ENCODE data around the gene COQ8A. TPM values are rescaled to one million over a fixed set of nuclear protein-coding genes. Genes with fewer than 3 reads are reported as not detected.

The COQ8A gene
- total RNA-seq, 1 donor = 8.4 TPM

DNA sequence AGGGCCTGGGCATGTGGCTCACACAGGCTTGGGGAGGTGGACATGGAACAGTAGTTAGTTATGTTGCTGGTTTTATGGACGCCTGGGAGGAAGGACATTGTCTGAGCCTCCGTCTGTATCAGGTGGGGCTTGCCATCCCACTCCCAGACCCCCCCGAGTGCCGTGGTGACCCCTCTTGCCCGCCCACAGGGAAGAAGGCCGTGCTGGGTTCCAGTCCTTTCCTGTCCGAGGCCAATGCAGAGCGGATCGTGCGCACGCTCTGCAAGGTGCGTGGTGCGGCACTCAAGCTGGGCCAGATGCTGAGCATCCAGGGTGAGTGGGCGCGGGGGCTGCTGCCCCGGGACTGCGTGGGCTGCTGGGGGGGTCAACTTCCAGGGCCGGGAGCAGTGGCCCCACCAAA, 41.7 kb downstream of the COQ8A start:
- no peak for DNase-seq (ENCODE audit: low read depth)
- TF ChIP-seq, protein P1, sequence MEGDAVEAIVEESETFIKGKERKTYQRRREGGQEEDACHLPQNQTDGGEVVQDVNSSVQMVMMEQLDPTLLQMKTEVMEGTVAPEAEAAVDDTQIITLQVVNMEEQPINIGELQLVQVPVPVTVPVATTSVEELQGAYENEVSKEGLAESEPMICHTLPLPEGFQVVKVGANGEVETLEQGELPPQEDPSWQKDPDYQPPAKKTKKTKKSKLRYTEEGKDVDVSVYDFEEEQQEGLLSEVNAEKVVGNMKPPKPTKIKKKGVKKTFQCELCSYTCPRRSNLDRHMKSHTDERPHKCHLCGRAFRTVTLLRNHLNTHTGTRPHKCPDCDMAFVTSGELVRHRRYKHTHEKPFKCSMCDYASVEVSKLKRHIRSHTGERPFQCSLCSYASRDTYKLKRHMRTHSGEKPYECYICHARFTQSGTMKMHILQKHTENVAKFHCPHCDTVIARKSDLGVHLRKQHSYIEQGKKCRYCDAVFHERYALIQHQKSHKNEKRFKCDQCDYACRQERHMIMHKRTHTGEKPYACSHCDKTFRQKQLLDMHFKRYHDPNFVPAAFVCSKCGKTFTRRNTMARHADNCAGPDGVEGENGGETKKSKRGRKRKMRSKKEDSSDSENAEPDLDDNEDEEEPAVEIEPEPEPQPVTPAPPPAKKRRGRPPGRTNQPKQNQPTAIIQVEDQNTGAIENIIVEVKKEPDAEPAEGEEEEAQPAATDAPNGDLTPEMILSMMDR (IDR thresholded peaks at IDR 0.05; ENCODE audit: insufficient read depth, low read length) = no peak

DNA sequence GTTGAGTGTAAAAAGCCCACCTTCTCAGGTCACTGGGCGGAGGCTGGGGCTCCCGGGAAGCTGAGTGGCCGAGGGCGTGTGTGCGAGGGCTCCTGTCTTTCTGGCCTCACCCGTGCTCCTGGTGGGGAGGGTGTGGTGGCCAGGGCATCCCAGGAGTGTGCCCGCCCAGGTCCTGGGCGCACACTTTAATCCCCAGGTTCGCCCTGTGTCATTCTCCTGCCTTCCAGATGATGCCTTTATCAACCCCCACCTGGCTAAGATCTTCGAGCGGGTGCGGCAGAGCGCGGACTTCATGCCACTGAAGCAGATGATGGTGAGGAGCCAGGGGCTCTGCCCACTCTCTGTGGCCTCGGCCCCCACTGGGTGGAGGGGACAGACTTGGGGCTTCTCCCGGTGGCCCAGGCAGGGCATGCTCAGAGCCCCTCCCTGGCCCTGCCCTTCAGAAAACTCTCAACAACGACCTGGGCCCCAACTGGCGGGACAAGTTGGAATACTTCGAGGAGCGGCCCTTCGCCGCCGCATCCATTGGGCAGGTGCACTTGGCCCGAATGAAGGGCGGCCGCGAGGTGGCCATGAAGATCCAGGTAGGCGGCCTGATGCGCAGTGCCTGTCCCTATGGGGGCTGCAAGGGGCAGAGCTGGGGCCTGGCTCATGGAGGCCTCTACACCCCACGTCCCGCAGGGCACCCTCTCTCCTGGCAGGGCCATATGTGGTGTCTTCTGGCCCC, 42.5 kb downstream of the COQ8A start:
- TF ChIP-seq, protein P1 (IDR thresholded peaks at IDR 0.05; ENCODE audit: insufficient read depth, low read length) = no peak
- H3K4me3 ChIP-seq (ENCODE audit: low read depth, low read length) = no peak overlapping the region
- DNase-seq (ENCODE audit: low read depth) = no peak

More for the DNA sequence above, 41.7 kb downstream of the COQ8A start:
- no peak overlapping the region for H3K4me3 ChIP-seq (ENCODE audit: low read depth, low read length)

DNA sequence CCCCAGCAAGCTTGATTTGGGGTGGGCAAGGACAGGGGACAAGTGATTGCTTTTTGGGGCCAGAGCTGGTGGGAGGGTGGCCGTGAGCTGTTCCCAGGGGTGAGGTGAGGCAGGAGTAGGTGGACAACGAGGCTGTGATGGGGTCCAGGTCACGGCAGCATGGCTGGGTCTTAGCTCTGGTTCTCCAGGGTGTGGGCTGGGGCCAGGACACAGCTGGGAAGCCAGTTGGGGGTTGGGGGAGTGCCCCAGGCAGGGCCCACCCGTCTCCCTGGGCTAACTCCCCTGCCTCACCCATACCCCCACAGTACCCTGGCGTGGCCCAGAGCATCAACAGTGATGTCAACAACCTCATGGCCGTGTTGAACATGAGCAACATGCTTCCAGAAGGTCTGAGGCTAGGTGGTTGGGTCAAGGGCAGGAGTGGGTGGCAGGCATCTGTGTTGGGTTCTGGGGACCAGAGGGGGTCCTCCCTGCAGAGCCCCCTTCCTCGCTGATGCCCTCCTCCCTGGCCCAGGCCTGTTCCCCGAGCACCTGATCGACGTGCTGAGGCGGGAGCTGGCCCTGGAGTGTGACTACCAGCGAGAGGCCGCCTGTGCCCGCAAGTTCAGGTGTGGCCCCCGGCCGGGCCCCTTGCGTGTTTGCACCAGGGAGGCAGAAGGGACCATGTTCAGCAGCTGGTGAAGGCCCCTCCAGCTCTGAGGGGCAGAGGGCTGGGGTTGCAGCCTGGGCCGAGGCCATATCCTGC, 43.3 kb downstream of the COQ8A start:
- TF ChIP-seq, protein P1 (IDR thresholded peaks at IDR 0.05; ENCODE audit: insufficient read depth, low read length) = no peak
- DNase-seq (ENCODE audit: low read depth) = no peak
- H3K4me3 ChIP-seq (ENCODE audit: low read depth, low read length) = no peak overlapping the region

DNA sequence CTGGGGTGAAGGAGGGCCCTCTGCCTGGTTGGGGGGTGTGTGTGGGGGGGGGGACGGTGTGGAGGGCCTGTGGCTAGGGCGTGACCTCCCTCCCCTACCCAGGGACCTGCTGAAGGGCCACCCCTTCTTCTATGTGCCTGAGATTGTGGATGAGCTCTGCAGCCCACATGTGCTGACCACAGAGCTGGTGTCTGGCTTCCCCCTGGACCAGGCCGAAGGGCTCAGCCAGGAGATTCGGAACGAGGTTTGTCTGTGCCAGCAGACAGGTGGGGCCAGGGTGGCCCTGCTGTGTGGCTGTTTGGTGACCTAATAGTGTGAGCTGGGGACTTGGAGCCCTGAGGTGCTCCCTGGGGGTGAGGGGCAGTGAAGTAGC, 43.9 kb downstream of the COQ8A start:
- TF ChIP-seq, protein P1 (IDR thresholded peaks at IDR 0.05; ENCODE audit: insufficient read depth, low read length) = no peak
- no peak for DNase-seq (ENCODE audit: low read depth)
- H3K4me3 ChIP-seq (ENCODE audit: low read depth, low read length) = no peak overlapping the region

DNA sequence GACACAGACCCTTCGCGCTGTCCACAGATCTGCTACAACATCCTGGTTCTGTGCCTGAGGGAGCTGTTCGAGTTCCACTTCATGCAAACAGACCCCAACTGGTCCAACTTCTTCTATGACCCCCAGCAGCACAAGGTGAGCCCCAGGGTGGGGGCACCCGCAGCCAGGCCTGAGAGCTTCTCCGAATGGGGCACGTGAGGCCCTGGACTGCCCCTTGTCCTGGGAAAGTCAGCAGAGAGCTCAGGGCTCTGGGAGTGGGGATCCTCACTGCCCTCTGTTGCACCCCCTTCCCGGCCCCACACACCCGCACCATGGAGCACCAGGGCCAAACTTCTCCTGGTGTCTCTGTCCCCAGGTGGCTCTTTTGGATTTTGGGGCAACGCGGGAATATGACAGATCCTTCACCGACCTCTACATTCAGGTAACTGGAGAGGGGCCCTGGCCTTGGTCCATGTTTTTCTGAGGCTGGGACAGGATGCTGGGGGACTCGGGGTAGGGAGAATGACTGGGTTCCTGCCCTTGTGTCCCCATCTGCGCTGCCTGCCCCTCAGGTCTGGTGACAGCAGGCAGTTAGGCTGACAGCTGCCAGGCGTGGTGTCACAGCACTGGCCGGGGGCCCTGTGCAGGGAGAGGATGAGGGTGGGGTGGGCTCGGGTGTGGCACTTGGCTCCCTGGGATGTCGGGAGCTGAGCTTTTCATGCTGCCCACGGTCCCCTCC, 44.6 kb downstream of the COQ8A start:
- H3K4me3 ChIP-seq (ENCODE audit: low read depth, low read length) = no peak overlapping the region
- no peak for DNase-seq (ENCODE audit: low read depth)
- TF ChIP-seq, protein P1 (IDR thresholded peaks at IDR 0.05; ENCODE audit: insufficient read depth, low read length) = no peak

DNA sequence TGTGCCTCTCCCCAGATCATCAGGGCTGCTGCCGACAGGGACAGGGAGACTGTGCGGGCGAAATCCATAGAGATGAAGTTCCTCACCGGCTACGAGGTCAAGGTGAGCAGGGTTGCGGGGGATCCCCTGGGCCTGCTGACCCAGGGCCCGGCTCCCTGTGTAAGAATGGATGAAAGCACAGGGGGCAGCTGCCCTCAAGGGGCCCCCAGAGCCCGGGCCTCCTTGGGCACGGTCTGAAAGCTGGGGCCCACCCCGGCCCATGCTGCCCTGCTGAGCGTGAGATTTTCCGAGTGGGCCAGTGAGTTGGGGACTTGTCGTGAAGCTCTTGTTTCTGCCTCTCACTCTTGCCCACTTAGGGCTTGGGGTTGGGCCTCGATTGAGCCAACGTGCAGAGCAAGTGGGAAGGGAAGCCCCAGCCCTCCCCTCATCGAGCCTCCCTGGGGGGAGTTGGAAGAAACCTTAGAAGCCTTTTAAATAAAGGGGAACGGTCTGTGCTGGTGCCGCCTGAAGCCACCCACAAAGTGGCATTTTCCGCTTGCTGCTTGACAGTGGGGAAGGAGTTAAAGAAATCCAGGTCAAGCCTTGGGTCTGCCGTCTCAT, 45.2 kb downstream of the COQ8A start:
- no peak for DNase-seq (ENCODE audit: low read depth)
- H3K4me3 ChIP-seq (ENCODE audit: low read depth, low read length) = no peak overlapping the region
- TF ChIP-seq, protein P1 (IDR thresholded peaks at IDR 0.05; ENCODE audit: insufficient read depth, low read length) = no peak

All from fibroblast of the aortic adventitia (primary cell).